GM18502 (cell line): ENCODE results near the gene NOXO1.

Source experiments
- ATAC-seq: cut with Tn5 transposase; IDR thresholded peaks from one replicate; pipeline ENCODE4 v1.9.1; 2021; ENCODE audit warnings: mild to moderate bottlenecking; ENCODE audit not compliant: unreplicated experiment, poor library complexity

NOXO1 gene, protein sequence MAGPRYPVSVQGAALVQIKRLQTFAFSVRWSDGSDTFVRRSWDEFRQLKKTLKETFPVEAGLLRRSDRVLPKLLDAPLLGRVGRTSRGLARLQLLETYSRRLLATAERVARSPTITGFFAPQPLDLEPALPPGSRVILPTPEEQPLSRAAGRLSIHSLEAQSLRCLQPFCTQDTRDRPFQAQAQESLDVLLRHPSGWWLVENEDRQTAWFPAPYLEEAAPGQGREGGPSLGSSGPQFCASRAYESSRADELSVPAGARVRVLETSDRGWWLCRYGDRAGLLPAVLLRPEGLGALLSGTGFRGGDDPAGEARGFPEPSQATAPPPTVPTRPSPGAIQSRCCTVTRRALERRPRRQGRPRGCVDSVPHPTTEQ

DNA sequence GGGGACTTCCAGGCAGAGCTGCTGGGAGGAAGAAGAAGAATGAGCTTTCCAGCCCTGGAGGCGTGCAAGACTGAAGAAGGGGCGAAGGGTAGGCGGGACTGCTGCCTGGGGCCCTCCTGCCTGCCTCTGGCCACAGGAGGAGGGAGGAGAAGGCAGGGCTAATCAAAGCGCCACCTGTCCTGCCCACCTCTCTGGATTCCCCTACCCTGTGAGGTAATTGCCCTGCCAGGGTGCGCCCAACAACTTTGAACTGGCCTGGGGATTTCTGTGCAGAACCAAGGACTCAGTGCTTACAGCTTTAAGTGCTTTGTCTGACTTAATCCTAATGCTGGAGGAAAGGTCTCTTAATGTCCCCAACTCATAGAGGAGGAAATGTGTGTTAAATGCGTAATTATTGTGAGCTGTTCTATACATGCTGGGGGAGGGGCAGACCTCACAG is at the start of gene NOXO1:
TSS of gene NOXO1 (minus strand) at position 72 of the 439 bp plus-strand sequence. CDS start 290 bp downstream, outside the sequence.
- no peak for ATAC-seq

DNA sequence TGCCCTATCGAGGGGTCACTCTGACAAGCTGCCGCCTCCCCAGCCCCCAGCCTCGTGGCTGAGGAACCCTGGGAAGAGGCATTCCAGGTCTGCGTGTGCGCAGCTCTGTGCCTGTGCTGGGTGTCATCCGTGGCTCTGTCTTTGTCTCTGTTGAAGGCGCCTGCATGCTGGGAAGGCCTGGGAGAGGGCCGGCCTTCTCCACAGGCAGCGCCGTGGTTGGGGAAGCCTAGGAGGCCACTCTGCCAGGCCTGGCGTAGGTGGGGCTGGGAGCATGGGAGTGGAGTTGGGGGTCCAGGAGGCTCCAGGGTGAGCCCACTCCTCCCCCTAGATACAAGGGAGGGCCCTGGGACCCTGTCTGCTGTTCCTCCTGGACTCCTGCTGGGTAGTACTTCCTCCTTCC is 48.8 kb upstream of the NOXO1 start:
- ATAC-seq, result no peak

DNA sequence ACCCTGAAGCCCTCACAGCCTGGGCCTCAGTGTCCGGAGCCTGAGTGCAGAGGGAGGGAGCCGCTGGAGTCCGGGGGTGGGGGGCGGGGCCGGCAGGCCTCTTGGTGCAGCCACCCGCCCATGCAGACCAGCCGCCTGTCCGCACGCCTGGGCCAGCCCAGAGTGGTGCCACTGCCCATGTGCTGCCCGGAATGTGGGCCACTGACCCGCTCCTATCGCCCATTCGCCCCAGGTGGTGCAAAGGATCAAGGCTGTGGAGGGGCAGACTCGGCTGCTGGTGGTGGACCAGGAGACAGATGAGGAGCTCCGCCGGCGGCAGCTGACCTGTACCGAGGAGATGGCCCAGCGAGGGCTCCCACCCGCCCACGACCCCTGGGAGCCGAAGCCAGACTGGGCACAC is 48.1 kb upstream of the NOXO1 start:
- no peak for ATAC-seq

DNA sequence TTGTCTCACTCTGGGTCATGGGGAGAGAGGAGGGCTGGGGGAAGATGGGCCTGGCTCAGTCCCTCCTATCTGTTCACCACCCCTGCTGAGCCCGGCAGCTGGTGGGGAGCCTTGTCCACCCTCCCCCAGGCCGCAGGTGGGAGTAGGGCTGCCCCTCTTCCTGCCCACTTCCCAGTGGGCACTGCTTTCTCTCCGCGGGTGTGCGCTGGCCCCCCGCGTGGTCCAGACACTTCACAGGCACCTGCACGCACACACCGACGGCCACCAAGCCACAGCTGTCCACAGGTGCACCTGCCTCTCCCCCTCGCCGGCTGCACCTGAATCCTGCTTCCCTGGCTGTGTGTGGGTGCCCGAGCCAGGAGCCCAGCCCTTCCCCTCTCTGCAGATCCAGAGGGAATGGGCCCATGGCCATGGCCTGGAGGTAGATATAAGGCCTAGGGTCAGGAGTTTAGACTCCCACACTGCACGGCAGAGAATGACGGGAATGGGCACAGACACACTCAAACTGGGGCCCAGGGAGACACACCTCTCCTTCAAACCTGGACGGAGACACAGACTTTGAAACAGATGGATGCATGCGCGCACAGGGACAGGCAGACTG is 47.5 kb upstream of the NOXO1 start:
- no peak for ATAC-seq

DNA sequence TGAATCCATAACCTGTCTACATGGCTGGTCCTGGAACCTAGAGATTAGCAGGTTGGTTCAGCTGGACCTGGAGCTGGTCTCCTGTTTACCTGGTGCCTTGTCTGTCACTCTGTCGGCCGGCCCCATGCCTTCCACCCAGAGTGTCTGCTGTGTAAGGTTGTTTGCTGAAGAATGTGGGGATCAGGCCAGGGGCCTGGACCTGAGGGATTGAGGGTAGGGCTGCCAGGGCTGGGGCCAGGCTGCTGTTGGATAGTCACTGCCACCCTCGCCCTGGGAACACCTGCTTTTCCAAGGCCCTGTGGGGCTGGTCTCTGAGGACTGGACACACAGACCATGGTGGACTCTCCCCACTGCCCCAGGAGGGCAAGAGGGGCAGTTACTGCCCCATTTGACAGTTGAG is 46.9 kb upstream of the NOXO1 start:
- ATAC-seq, result no peak

DNA sequence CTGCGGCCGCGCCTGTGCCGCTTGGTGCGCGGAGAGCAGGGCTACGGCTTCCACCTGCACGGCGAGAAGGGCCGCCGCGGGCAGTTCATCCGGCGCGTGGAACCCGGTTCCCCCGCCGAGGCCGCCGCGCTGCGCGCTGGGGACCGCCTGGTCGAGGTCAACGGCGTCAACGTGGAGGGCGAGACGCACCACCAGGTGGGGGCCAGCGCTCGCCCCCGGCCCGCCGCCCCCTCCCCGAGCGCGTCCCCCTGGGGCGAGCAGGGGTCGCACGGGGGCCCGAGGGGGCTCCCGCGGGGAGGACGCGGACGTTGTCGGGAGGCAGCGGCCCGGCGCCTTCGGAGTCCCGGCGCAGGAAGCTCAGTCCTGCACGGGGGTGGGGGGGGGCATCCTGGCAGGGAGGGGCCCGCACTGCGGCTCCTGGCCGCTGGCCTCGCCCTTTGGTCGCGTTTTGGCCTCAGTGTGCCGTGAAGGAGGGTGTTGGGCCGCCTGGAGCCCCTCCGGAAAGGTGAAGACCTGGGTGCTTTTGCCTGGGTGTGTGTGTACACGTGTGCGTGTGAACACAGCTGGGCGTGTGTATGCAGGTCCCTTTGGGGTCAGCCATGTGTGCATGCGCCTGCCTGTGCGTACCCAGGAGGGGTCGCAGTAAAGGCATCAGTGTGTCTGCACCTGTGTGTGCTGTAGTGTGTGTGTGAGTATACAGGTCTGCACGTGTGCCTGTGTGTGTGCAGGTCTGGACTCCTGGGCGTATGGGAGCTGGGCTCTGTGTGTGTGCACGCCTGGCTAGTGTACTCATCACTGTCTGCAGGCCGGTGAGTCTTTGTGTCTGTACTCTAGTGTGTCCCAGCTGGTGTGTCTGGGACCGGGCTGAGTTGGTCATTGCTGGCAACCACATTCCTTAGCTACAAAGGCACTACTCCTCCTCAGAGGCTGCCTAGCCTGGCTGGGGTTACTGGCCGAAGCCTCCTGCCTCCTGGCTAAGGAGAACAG is 46.0 kb upstream of the NOXO1 start:
- no peak for ATAC-seq

DNA sequence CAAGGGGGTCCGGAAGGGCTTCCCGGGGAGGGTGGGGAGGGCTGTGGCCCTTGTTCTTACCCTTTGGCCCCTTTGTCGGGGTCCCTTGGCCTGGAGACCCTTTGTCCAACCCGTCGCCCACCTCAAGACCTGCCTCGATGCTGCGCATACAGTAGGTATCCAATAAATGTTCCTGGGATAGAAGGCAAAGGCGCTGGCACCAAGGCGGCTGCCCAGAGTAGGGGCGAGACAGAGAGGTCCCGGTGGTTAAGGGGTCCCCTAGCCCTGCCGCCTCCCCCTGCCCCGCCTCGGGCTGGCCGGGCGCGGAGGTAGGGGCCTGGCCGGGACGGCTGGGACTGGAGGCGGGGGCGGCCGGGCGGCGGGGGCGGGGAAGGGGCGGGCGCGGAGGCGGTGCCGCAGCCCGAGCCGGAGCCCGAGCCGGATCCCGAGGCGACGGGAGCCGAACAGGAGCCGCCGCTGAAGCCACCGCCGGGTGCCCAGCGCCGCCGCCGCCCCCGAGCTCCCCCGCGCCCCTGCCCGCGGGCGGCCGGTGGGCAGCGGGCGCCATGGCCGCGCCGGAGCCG is 45.3 kb upstream of the NOXO1 start, which contains the start of gene NHERF2:
TSS of gene NHERF2 (plus strand) at position 442 of the 563 bp plus-strand sequence. CDS start at position 546, 104 bp downstream.
- ATAC-seq, result no peak

DNA sequence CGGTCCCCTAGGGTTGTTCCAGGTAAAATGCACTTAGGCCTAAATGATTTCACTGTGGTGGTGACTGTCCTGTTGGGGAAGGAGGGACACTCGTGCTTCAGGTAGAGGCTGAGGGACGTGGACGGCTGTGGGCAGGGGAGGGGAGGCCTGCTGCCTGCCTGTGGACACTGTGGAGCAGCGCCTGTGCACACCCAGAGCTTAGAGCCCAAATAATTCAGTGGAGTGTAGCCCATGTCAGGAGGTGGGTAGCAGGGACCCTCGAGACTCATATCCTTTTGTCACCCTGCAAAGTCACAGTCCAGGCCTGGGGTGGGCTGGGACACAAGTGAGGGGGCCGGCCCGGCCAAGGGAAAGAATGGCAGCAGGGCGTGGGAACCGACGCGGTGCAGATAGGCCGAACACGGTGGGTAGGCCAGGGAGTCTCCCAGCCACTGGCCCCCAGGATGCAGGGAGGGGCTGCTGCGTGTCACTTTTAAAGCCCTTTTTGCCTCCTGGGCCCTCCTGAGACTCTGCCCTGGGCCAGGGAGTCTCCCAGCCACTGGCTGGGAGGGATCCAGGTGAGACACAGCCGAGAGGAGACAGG is 44.7 kb upstream of the NOXO1 start:
- no peak for ATAC-seq

DNA sequence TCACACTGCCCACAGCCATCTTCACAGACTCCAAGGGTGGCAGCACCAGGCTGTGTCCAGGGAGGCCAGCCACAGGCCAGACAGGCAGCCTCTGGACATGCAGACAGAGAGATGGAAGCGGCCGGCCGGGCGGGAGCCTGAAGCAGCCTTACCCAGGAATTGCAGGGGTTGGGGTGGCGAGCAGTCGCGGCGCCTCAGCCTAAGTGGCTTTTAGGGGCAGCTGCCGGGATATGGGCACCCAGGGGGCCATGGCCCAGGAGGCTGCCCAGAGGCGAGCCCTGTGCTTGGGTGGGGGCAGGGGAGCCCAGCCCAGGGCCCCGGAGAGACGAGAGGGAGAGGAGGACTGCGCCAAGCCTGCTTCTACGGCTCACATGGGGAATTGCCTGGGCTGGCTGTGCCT is 44.0 kb upstream of the NOXO1 start:
- ATAC-seq, result no peak

DNA sequence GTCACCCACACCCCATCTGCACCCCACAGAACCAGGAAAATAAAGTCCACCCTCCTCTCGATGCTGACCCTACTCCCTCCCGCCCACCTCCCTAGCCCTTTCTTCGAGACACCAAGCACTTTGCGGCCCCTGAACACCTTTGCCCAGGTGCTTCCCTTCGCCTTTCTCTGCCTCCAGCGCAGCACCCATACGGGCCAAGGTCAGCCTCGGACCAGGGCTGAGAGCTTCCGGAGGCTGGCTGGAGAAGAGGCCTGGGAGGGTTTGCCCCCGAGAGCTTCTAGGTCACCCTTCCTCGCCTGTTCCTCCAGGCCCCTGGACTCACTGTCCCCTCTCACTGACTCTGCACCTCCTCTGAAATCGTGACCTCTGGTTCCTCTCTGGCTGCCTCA is 42.8 kb upstream of the NOXO1 start:
- ATAC-seq, result no peak

DNA sequence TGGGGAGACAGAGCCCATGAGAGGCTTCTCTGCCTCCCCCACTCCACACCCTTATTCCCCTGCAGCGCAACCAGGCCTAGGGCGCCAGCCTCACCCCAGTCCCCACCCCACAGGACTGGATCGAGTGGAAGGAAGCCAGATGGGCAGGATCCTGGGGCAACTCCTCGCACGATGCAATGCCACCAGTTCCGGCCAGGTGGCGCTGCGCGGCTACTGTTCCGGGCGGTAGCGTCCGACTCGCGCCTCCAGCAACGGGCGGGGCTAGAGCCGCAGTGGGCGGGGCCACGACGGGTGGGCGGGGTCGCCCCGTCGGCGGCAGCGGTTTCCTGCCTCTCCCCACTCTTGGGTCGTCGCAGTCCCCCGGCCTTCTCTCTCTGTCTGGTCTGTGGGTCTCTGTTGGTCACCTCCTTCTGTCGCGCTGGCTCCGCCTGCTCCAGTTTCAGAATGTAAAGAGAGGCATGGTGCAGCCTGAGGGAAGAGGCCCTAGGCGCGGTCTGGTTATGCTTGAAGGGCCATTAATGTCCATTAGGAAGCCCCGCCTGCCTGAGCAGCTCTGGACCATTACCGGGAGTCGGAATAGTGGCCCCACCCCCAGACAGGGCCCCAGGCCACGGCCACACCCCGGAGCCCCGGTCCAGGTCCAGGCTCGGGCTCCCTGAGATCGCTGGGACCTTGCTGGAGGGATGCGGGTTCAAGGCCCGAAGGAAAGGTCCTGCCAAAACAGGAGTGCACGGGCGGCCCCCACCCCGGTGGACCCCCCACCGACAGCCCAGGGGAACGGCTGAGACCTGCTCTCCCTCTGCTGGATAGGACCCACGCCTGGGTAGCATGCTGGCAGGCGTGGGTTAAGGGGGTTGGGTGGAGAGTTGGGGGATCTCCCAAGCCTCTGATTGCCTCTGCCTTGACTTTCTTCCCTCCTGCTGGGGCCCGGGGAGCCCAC is 42.1 kb upstream of the NOXO1 start:
- no peak for ATAC-seq

DNA sequence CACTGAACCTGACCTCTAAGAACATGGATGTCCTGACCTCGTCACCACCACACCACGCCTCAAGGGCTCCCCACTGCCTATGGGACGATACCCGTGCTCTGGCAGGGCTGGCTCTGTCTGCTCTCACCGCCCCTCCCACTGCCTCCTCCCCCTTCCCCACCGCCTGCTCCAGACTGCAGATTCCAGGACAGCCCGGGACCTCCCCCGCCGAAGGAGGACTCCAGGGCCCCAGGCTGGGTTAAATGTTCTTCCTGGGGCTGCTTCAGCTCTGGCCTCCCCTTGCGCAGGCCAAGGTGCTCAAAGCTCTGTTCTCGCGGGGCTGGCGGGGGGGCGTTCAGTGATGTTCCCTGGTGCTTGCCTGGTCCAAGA is 41.4 kb upstream of the NOXO1 start:
- no peak for ATAC-seq

DNA sequence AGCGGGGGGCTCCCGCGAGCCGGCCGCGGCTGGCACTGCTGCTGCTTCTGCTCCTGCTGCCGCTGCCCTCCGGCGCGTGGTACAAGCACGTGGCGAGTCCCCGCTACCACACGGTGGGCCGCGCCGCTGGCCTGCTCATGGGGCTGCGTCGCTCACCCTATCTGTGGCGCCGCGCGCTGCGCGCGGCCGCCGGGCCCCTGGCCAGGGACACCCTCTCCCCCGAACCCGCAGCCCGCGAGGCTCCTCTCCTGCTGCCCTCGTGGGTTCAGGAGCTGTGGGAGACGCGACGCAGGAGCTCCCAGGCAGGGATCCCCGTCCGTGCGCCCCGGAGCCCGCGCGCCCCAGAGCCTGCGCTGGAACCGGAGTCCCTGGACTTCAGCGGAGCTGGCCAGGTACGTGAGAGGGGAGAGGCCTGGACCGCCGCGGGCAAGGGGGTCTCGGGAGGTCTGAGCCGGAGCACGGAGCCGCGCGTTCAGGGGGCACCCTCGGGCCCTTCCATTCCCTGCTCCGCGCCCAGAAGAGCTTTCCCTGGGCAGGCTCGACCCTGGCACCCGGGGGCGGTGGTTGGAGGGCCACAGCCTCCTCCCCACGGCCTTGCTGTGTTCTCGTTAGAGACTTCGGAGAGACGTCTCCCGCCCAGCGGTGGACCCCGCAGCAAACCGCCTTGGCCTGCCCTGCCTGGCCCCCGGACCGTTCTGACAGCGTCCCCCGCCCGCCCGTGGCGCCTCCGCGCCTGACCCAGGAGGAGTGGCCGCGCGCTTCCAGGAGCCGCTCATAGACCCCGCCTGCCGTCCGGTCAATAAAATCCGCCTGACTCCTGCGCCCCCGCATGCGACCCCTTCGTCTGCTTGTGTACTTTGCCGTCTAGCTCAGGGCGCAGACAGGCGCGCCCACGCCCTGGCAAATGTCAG is 38.9 kb upstream of the NOXO1 start:
- no peak for ATAC-seq

DNA sequence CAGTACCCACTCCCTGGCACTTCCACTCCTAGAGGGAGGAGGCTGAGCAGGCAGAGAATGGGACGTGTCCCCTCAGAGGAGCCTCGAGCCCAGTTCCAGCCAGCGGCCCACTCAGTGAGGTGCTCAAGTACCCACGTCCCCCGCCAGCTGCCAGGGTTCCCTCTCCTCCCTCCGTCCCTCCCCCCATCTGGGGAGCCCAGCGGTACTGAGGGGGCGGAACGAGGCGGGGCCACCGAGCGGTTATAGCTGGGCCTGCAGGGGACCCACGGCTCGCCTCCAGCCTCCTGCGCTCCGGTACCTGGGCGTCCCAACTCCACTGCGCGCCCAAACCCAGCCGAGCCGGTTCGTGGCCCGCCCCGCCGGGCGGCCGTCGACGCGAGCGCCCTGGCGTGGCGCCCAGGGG is 38.2 kb upstream of the NOXO1 start, which contains the start of gene NPW:
TSS of gene NPW (plus strand) at position 268 of the 403 bp plus-strand sequence.
- ATAC-seq, result no peak

DNA sequence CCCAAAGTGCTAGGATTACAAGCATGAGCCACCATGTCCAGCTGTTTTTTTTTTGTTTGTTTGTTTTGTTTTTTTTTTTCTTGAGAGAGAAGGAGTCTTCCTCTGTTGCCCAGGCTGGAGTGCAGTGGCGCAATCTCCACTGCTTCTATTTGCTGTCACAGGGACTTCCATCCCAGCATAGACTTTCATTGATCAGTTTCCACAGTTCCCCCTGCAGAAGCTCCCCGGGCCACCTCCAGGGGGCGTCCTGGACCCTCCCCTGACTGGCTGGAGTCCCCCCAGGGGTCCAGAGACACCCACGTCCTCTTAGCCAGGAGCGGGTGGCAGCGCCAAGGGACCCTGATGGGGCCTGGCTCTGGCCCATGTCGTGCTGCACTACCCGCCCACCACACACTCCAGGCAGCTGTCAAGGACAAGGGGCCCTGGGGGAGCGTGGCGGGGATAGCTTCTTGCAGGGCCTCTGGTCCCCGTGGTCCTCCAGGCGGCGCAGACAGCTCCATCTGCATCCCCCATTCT is 35.2 kb upstream of the NOXO1 start:
- ATAC-seq, result no peak

DNA sequence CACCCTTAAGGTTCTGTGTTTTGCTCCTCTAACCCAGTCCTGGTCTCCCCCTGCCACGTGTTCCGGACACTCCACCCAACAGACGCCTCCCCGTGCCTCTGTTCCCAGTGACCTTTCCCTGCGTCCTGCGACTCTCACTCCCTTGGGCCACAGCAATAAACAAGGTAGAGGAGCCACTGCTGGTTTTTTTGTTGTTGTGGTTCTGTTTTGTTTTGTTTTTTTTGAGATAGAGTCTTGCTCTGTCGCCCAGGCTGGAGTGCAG is 34.6 kb upstream of the NOXO1 start:
- no peak for ATAC-seq

DNA sequence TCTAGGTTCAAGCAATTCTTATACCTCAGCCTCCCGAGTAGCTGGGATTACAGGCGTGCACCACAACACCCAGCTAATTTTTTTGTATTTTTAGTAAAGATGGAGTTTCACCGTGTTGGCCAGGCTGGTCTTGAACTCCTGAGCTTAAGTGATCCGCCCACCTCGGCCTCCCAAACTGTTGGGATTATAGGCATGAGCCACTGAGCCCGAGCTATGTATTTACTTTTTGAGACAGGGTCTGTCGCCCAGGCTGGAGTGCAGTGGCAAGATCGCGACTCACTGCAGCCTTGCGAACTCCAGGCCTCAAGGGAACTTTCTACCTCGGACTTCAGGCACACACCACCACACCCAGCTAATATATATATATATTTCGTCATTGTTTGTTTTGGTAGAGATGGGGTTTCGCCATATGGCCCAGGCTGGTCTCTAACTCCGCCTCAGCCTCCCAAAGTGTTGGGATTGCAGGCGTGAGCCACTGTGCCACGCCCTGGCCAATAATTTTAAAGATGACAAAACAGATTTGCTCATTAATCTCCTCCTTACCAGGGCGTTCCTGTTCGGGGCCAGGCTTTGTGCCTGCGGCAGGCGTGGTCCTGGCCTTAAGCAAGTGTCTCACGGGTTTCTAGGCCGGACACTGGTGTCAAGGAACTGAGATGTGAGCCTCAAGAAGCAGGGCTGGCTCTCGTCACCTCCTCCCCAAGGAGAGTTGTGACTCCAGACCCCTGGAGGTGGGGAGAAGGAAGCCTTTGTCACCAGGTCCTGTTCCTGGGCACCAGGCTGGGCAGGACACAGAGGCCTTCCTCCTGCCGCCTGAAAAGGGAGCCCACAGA is 34.1 kb upstream of the NOXO1 start:
- no peak for ATAC-seq
